Activated CD4-positive, alpha-beta T cell treated with anti-CD3 and anti-CD28 coated beads, Interleukin-2, amount 10 ng/mL, durations not matched to agents 7 days and 5 days (primary cell): ENCODE data around the gene ZDHHC1. TPM values are rescaled to one million over a fixed set of nuclear protein-coding genes. Genes with fewer than 3 reads are reported as not detected.
"Not testable (repeated sequence)": the region's sequence is repeated elsewhere in the genome, so short reads cannot be mapped to it uniquely, and the experiment has no call there.

Experiments
- CTCF ChIA-PET: fragments of 350-600 bp; sonication (Branson Sonifier 250); formaldehyde crosslinking; loops from one replicate; lab custom pipeline; 2021; ENCODE audit warnings: antibody characterized with exemption; lab: Charles Lee
- POLR2A ChIA-PET: fragments of 350-600 bp; sonication (Branson Sonifier 250); formaldehyde crosslinking; loops from one replicate; lab custom pipeline; 2021; ENCODE audit warnings: antibody characterized with exemption; lab: Charles Lee
- DNase-seq: peaks from one replicate; pipeline ENCODE4 v3.0.0-alpha.2; 2020
- H3K27ac Mint-ChIP-seq: one replicate; pipeline ENCODE4 v1.8.0; 2021; ENCODE audit warnings: mild to moderate bottlenecking, moderate library complexity, mixed read lengths
- H3K27me3 Mint-ChIP-seq: one replicate; pipeline ENCODE4 v1.8.0; 2021; ENCODE audit warnings: mixed read lengths
- H3K36me3 Mint-ChIP-seq: one replicate; pipeline ENCODE4 v1.8.0; 2021; ENCODE audit warnings: low read depth, mixed read lengths
- H3K4me1 Mint-ChIP-seq: one replicate; pipeline ENCODE4 v1.8.0; 2021; ENCODE audit warnings: mixed read lengths
- H3K4me3 Mint-ChIP-seq: one replicate; pipeline ENCODE4 v1.8.0; 2021; ENCODE audit warnings: mild to moderate bottlenecking, moderate library complexity, mixed read lengths
- H3K9me3 Mint-ChIP-seq: one replicate; pipeline ENCODE4 v1.8.0; 2021; ENCODE audit warnings: mixed read lengths
- total RNA-seq, 2 experiments: library from RNA; stranded (reverse); gene quantifications; one replicate each; pipeline ENCODE4 v1.2.3, GENCODE V29; 2021

The ZDHHC1 gene
- total RNA-seq, 2 experiments from 2014 or later = 0.22 to 0.29 TPM

- peaks cover 5% of the 10 kb centered on the region for H3K27me3 Mint-ChIP-seq
- no peak overlapping the region for H3K4me3 Mint-ChIP-seq
- no peaks in the 10 kb centered on the region for H3K36me3 Mint-ChIP-seq
- H3K4me1 Mint-ChIP-seq = no peaks in the 10 kb centered on the region
- POLR2A ChIA-PET = no interaction called here
- CTCF ChIA-PET = interaction anchor here (1.6 kb wide), 1 partner anchor 11 kb away, joined by 3 read pairs; no protein-coding TSS in a partner anchor
- no peak overlapping the region for H3K27ac Mint-ChIP-seq
- H3K9me3 Mint-ChIP-seq = no peaks in the 10 kb centered on the region
- no peak for DNase-seq
Measured at GRCh38 chr16:67378642-67379041, 37.6 kb downstream of the ZDHHC1 start.

GRCh38 chr16:67376012-67376411 is 40.3 kb downstream of the ZDHHC1 start:
- POLR2A ChIA-PET, H3K9me3 Mint-ChIP-seq, H3K4me1 Mint-ChIP-seq, H3K4me3 Mint-ChIP-seq, H3K27ac Mint-ChIP-seq, DNase-seq, H3K27me3 Mint-ChIP-seq, H3K36me3 Mint-ChIP-seq: not testable (repeated sequence)
- CTCF ChIA-PET = interaction anchor here (1.3 kb wide), 1 partner anchor 23 kb away, joined by 4 read pairs; no protein-coding TSS in a partner anchor

- Mint-ChIP-seq H3K36me3 (no peaks in the 10 kb centered on the region), H3K27ac (no peak overlapping the region), H3K4me1 (no peaks in the 10 kb centered on the region), H3K4me3 (no peak overlapping the region), H3K9me3 (no peaks in the 10 kb centered on the region), H3K27me3 (peaks cover 5% of the 10 kb centered on the region)
- CTCF ChIA-PET = interaction anchor here (1.5 kb wide), 1 partner anchor 28 kb away, joined by 3 read pairs; no protein-coding TSS in a partner anchor
- POLR2A ChIA-PET = no interaction called here
- no peak for DNase-seq
Measured at GRCh38 chr16:67372664-67373063, 43.6 kb downstream of the ZDHHC1 start.

- DNase-seq = no peak
- CTCF ChIA-PET = interaction anchor here (0.5 kb wide), 1 partner anchor 42 kb away, joined by 3 read pairs; no protein-coding TSS in a partner anchor
- POLR2A ChIA-PET = no interaction called here
- Mint-ChIP-seq H3K4me3 (no peak overlapping the region), H3K36me3 (no peaks in the 10 kb centered on the region), H3K4me1 (peaks cover 1% of the 10 kb centered on the region), H3K27me3 (no peaks in the 10 kb centered on the region), H3K27ac (no peak overlapping the region), H3K9me3 (no peaks in the 10 kb centered on the region)
Measured at GRCh38 chr16:67370661-67371060, 45.6 kb downstream of the ZDHHC1 start.

DNA sequence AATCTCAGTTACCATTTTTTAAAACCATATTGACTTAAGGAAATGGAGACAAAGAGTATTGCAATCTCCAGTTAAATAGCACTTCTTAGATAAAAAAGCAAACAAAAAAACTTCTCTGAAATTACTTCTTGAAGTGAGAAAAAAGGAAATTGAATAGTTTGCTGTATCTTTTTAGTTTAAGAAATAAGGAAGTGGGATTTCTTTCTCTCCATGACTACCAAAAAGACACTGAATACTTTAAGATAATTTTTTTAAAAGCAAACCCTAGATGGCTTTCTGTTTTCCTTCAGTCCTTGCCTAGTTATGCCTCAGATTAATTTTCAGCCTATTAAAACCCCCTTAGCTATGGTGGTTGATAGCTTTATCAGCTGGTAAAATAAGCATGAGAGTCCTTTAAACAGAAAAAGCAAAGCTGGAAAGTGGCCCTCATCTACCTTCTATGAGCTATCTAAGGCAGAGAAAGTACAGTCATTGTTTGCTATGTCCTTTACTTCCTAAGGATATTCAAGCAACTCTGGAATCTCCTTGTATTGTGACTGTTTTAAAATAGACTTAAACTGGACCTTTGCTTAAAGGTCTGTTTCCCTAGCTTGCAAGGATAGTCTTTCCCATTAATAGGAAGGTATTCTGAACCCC is 51.6 kb downstream of the ZDHHC1 start:
- ChIA-PET POLR2A (no interaction called here), CTCF (no interaction called here)
- Mint-ChIP-seq H3K27ac (no peak overlapping the region), H3K4me1 (peaks cover 9% of the 10 kb centered on the region), H3K36me3 (no peaks in the 10 kb centered on the region), H3K9me3 (no peaks in the 10 kb centered on the region), H3K4me3 (no peak overlapping the region), H3K27me3 (peaks cover 10% of the 10 kb centered on the region)
- no peak for DNase-seq

GRCh38 chr16:67361038-67361437 is 55.2 kb downstream of the ZDHHC1 start:
- ChIA-PET CTCF (no interaction called here), POLR2A (no interaction called here)
- Mint-ChIP-seq H3K27ac (no peak overlapping the region), H3K27me3 (peaks cover 13% of the 10 kb centered on the region), H3K4me3 (no peak overlapping the region), H3K4me1 (peaks cover 9% of the 10 kb centered on the region), H3K36me3 (no peaks in the 10 kb centered on the region), H3K9me3 (no peaks in the 10 kb centered on the region)
- DNase-seq = no peak

- H3K9me3 Mint-ChIP-seq, CTCF ChIA-PET, DNase-seq, POLR2A ChIA-PET, H3K27ac Mint-ChIP-seq, H3K4me3 Mint-ChIP-seq, H3K36me3 Mint-ChIP-seq, H3K4me1 Mint-ChIP-seq: not testable (repeated sequence)
- H3K27me3 Mint-ChIP-seq = peaks cover 12% of the 10 kb centered on the region
Measured at GRCh38 chr16:67359540-67360269, 56.6 kb downstream of the ZDHHC1 start.

DNA sequence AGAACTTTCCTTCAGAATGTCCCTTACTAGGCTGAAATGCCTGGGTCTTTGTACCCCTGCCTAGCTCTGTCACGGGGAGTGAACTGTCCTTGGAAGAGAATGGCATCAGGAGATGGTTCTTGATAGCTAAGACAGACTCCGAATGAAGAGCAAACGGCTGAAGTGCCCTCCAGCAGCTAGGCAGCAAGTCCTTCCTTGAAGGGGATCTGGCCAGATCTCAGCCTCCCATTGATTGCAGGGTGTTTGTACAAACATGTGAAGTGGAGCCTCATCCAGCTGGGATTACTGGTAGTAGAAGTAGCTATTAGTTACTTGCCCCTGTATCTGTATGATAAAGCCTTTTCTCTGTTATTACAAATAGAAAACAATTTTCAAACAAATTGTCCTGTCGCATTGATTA is 58.7 kb downstream of the ZDHHC1 start:
- no peak for DNase-seq
- ChIA-PET POLR2A (interaction anchor here (0.6 kb wide), 1 partner anchor 452 kb away, joined by 3 read pairs; no protein-coding TSS in a partner anchor), CTCF (interaction anchor here (0.6 to 1.5 kb wide), 2 partner anchors 10 to 39 kb away, joined by 3 read pairs; no protein-coding TSS in a partner anchor)
- Mint-ChIP-seq H3K27ac (no peak overlapping the region), H3K4me3 (no peak overlapping the region), H3K4me1 (no peaks in the 10 kb centered on the region), H3K27me3 (peaks cover 10% of the 10 kb centered on the region), H3K36me3 (no peaks in the 10 kb centered on the region), H3K9me3 (no peaks in the 10 kb centered on the region)

GRCh38 chr16:67356396-67356795 is 59.9 kb downstream of the ZDHHC1 start:
- DNase-seq = no peak
- ChIA-PET CTCF (interaction anchor here (1.0 kb wide), 1 partner anchor 23 kb away, joined by 4 read pairs; no protein-coding TSS in a partner anchor), POLR2A (no interaction called here)
- no peaks in the 10 kb centered on the region for H3K4me1 Mint-ChIP-seq
- H3K27ac Mint-ChIP-seq = no peak overlapping the region
- H3K36me3 Mint-ChIP-seq = no peaks in the 10 kb centered on the region
- H3K9me3 Mint-ChIP-seq = no peaks in the 10 kb centered on the region
- H3K4me3 Mint-ChIP-seq = no peak overlapping the region
- peaks cover 10% of the 10 kb centered on the region for H3K27me3 Mint-ChIP-seq

DNA sequence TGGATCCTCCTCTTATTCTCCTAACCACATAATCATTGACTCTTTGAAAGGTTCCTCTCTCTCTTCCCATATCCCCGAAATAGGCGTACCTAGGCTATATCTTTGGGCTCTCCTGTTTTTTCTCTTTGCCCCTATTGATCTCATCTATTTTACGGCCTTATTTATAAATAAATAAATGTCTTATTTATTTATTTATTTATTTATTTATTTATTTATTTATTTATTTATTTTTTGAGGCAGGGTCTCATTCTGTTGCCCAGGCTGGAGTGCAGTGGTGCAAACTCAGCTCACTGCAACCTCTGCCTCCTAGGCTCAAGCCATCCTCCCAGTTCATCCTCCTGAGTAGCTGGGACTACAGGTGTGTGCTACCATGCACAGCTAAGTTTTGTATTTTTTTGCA is 63.8 kb downstream of the ZDHHC1 start:
- H3K9me3 Mint-ChIP-seq, H3K36me3 Mint-ChIP-seq, H3K4me3 Mint-ChIP-seq, H3K4me1 Mint-ChIP-seq, H3K27ac Mint-ChIP-seq, DNase-seq, POLR2A ChIA-PET: not testable (repeated sequence)
- CTCF ChIA-PET = interaction anchor here (0.8 to 1.5 kb wide), 4 partner anchors 14 to 92 kb away, joined by 3 to 4 read pairs (median 3); no protein-coding TSS in a partner anchor
- peaks cover 15% of the 10 kb centered on the region for H3K27me3 Mint-ChIP-seq

- no peaks in the 10 kb centered on the region for H3K36me3 Mint-ChIP-seq
- no peaks in the 10 kb centered on the region for H3K4me1 Mint-ChIP-seq
- peaks cover 26% of the 10 kb centered on the region for H3K27me3 Mint-ChIP-seq
- CTCF ChIA-PET = interaction anchor here (0.7 to 1.0 kb wide), 2 partner anchors 89 to 100 kb away, joined by 3 to 4 read pairs; no protein-coding TSS in a partner anchor
- H3K9me3 Mint-ChIP-seq = no peaks in the 10 kb centered on the region
- no peak overlapping the region for H3K27ac Mint-ChIP-seq
- no peak overlapping the region for H3K4me3 Mint-ChIP-seq
- POLR2A ChIA-PET = no interaction called here
- no peak for DNase-seq
Measured at GRCh38 chr16:67350324-67350723, 66.0 kb downstream of the ZDHHC1 start.

DNA sequence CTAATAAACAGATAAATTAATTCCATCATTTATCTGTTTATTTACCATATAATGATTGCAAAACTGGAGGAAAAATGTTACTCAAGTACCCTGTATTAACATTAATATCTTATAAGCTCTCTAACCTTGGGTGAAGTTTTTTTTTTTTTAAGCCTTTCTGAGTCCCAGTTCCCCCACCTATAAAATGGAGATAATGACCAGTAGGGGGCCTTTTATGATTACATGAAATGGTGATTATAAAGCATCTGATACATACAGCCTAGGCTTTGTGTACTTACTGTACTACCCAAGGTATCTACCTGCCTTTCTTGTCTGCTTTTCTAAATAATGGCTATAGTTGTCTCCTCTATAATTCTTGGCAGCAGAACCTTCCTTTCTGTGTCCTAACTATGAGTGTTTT is 67.1 kb downstream of the ZDHHC1 start:
- ChIA-PET POLR2A (interaction anchor here (0.6 kb wide), 1 partner anchor 762 kb away, joined by 4 read pairs; no protein-coding TSS in a partner anchor), CTCF (interaction anchor here (0.8 to 1.0 kb wide), 2 partner anchors 11 to 57 kb away, joined by 3 read pairs; no protein-coding TSS in a partner anchor)
- no peaks in the 10 kb centered on the region for H3K4me1 Mint-ChIP-seq
- DNase-seq = no peak
- H3K9me3 Mint-ChIP-seq = no peaks in the 10 kb centered on the region
- H3K4me3 Mint-ChIP-seq = no peak overlapping the region
- no peaks in the 10 kb centered on the region for H3K36me3 Mint-ChIP-seq
- no peak overlapping the region for H3K27ac Mint-ChIP-seq
- peaks cover 23% of the 10 kb centered on the region for H3K27me3 Mint-ChIP-seq

DNA sequence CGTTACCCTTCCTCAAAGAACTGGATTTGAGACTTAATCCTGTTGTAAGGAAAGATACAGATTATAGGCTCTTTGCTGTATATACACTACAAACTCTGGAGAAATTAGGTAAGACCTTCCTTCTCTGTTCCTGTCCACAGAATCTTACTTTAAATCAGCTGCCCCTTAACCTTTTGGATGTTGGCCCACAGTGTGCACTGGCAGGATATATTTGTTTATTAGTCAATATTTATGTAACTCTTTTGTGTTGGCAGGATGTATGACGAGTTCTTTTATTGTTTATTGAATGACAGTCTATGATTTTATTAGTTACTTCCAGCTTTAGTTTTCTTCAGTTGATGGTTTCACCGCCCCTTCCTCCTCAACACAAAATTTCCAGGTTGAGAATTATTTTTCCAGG is 69.9 kb downstream of the ZDHHC1 start:
- H3K9me3 Mint-ChIP-seq = no peaks in the 10 kb centered on the region
- no peaks in the 10 kb centered on the region for H3K4me1 Mint-ChIP-seq
- no peak overlapping the region for H3K4me3 Mint-ChIP-seq
- peaks cover 26% of the 10 kb centered on the region for H3K27me3 Mint-ChIP-seq
- H3K36me3 Mint-ChIP-seq = no peaks in the 10 kb centered on the region
- H3K27ac Mint-ChIP-seq = no peak overlapping the region
- CTCF ChIA-PET = interaction anchor here (1.4 kb wide), 1 partner anchor 86 kb away, joined by 4 read pairs; no protein-coding TSS in a partner anchor
- no peak for DNase-seq
- POLR2A ChIA-PET = no interaction called here
